ENCODE results near the gene NFIC.
A peak's percentile ranks its signal among the peaks of the same experiment; 100 is the strongest.

Gene NFIC

DNA sequence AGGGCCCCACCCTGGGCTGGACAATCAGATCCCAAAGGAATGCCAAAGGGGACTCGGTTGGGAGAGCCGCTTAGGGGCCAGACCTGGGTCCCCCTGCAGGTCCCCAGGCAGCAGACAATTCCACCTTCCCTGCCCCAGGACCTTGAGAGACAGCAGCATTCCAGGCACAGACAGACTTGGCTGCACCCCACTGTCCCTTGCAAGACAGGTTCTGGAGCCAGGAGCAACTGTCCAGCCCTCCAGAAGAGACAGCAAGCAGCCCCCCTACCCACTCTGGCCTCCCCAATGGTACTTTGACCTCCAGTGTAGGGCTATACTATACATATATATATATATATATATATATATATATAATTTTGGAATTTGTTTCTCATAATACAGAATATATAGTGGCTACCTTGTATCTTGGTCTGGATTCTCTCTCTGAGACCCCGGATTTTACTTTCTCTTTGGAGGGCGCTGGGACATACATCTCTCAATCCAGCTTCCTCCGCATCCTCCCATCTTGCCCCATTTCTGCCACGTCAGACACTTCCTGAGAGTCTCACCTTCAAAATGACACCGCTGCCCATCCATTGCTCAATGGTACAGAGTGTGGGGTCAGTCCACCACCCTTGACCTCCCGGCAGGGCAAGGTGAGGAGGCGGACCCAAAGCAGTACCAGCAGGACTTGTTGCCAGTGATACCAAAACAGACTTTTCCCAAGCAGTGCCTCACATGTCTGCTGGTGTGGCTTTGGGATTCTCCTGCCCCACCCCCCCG lies 101.2 kb downstream of the NFIC start:
- DNase-seq (ENCODE audit: low spot score), result no peak

DNA sequence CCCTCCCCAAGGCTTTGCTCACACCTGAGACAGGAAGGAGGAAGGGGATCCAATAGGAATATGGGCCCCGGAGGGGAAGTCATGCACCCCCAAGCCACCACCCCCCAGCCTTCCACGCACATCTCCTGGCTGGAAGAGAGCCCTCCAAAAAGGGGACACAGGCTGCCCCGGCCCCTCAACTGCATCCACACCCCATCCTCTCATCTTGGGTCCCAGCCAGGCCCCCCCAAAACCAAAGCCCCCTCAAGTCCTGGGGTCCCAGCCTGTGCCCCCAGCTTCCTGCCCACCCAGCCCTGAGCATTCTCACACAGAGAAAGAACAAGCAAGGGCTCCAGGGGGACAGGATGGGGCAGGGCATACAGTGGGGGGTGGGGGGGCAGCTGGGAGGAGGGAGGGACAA lies 101.8 kb downstream of the NFIC start:
- DNase-seq (ENCODE audit: low spot score), result no peak

DNA sequence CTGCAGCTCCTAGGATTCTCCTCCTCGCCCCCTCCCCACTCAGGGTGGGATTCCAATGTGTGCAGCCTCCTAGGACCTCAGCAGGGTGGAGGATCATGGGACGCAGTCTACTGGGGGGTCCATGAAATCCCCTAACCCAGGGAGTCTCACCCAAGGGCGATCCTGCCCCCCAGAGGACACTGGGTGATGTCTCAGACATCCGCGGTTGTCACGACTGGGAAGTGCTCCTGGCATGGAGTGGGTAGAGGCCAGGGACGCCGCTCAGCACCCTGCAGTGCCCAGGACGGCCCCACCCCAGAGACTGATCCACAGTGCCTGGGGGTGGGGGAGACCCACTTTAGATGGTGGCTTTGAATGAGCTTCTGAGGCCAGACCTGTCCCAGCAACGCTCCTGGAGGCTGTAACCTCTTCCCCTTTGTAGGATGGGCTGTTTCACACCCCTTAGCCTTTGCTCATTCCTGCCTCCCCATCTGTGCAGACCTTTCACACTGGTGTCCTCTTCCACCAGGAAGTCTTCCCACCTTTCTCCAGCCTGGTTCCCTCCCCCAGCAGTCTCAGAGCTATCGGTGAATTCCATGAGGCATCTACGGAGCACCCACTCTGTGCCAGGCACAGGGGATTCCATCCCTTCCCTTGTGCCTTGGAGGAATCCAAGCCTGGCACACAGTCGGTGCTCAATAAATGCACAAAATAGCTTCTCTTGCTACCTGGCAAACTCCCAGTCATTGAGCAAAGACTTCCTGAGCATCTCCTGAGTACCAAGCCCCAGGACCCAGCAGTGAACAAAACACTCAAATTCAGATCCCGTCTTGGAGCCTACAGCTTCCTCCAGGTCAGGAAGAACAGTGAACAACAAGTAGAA lies 103.5 kb downstream of the NFIC start:
- DNase-seq (ENCODE audit: low spot score), result no peak

DNA sequence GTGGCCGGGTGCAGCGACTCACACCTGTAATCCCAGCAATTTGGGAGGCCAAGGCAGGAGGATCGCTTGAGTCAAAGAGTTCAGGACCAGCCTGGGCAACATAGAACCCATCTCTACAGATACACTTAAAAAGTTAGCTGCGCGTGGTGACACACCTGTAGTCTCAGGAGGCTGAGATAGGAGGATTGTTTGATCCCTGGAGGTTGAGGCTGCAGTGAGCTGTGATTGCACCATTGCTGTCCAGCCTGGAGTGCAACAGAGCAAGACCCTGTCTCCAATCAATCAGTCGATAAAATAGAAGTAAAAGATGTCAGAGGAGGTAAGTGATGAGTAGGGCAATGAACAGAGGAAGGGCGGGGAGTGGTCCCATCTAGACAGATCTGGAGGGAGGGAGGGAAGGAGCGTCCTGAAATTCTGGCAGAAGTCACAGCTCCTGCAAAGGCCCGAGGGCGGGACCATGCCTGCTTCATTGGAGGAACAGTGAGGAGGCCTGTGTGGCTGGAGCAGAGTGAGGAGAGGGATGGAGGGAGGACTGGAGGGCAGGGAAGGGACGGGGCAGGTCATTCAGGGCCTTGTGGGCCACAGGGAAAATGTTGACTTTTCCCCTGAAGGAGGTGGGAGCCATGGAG lies 104.2 kb downstream of the NFIC start:
- DNase-seq (ENCODE audit: low spot score), result no peak

DNA sequence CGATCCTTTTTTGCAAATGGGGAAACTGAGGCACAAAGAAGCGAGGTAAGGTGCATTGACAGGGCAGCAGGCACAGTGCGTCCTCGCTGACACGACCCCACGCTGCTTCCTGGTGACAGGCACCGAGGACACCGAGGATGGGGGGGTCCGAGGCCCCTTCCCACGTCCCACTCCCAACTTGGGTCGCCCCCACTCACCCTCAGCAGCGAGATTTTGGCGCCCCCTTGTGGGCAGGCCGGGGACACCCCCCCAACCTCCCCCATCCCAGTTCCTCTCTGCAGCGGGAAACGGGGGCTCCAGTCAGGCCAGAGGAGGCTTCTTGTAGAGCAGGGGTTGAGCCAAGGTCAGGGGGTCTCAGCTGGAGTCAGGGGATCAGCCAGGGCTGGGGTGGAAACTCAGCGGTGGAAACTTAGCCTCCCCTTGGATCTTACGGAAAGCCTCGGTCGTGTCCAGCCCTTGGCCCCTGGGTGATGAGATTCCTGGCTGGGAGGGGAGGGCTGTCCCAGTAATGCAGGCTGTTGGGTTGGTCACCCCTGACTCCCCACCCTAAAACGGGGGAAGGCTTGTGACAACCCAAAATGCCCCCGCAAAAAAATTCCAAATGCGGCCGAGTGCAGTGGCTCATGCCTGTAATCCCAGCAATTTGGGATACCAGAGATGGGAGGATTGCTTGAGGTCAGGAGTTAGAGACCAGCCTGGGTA lies 105.7 kb downstream of the NFIC start:
- DNase-seq (ENCODE audit: low spot score), result no peak

DNA sequence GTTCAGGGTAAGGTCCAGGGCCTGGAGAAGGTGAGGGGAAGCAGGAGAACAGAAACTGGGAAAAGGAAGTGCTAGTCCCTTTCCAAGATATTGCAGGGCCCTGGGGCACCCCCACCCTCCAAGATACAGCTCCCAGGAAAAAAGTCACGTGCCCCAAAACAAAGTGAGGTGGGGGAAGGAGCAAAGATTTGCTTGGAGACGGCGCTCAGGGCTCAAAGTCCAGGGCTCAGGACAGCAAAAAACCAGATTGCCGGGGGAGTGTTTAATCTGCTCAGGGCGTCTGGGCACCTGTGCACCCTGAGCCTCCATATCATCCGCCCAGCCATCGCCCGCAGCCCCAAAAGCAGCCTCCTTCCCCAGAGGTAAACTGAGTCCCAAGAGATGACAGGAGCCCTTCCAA lies 107.6 kb downstream of the NFIC start:
- no peak for DNase-seq (ENCODE audit: low spot score)

DNA sequence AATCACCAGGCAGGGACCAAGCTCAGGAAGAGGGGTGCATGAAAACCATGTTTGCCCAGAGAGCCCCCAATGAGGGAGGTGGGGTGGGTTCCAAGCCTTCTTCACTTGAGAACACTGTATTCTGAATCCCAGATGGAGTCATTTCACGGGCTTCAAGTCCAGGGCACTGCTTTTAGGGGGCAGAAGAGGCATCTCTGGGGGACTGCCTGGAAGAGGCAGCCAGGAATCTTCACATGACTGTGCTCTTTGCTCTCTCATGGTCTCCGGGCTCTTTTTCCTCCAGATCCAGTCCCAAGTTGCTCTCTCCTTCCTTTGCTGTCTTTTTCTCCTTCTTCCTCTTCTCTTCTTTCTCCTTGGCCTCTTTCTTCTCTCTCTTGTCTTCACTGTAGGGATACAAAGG lies 108.2 kb downstream of the NFIC start:
- no peak for DNase-seq (ENCODE audit: low spot score)

DNA sequence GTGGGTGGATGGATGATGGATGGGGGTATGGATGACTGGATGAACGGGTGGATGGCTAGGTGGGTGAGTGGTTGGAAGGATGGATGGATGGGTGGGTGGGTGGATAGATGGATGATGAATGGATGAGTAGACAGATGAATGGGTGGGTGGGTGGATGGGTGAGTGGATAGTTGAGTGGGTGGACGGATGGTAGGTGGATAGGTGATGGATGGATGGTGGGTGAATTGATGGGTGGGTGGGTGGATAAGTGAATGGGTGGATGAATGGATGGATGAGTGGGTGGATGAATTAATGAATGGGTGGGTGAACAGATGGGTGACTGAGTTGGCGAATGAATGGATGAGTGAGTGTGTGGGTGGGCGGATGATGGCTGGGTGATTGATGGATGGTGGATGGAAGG lies 109.1 kb downstream of the NFIC start:
- DNase-seq (ENCODE audit: low spot score), result no peak

DNA sequence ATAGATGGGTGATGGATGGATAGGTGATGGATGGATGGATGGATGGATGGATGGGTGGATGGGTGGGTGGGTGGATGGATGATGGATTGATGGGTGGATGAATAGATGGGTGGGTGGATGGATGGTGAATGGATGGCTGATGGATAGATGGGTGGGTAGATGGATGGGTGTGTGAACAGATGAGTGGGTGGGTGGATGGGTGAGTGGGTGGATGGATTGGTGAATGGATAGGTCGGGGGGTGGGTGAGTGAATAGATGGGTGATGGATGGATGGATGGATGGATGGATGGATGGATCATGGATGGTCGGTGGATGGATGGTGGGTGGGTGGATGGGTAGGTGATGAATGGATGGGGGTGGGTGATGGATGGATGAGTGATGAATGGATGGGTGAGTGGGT lies 110.4 kb downstream of the NFIC start:
- no peak for DNase-seq (ENCODE audit: low spot score)

DNA sequence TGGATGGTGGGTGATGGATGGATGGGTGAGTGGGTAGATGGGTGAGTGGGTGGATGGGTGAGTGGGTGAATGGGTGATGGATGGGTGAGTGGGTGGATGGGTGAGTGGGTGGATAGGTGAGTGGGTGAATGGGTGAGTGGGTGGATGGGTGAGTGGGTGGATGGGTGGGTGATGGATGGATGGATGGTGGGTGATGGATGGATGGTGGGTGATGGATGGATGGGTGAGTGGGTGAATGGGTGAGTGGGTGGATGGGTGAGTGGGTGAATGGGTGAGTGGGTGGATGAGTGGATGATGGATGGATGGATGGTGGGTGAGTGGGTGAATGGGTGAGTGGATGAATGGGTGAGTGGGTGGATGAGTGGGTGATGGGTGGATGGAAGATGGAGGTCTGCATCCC lies 111.1 kb downstream of the NFIC start:
- DNase-seq (ENCODE audit: low spot score), result no peak

DNA sequence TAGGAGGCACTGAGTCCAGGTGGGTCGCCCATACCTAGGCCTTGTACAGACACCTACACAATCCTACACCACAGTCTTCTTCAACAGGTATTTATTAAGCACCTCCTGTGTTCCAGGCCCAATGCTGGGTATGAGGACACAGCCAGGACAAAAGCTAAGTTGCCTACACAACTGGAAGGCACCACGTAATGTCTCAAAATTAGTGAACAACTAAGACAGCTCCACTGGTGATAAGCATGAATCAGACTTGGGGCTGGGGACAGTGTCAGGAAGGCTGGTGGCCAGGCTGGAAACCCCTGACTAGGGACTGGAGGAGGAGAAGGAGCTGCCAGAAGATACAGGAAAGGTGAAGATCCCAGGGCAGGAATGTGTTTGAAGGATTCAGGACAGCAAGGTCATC lies 111.6 kb downstream of the NFIC start:
- DNase-seq (ENCODE audit: low spot score), result no peak

DNA sequence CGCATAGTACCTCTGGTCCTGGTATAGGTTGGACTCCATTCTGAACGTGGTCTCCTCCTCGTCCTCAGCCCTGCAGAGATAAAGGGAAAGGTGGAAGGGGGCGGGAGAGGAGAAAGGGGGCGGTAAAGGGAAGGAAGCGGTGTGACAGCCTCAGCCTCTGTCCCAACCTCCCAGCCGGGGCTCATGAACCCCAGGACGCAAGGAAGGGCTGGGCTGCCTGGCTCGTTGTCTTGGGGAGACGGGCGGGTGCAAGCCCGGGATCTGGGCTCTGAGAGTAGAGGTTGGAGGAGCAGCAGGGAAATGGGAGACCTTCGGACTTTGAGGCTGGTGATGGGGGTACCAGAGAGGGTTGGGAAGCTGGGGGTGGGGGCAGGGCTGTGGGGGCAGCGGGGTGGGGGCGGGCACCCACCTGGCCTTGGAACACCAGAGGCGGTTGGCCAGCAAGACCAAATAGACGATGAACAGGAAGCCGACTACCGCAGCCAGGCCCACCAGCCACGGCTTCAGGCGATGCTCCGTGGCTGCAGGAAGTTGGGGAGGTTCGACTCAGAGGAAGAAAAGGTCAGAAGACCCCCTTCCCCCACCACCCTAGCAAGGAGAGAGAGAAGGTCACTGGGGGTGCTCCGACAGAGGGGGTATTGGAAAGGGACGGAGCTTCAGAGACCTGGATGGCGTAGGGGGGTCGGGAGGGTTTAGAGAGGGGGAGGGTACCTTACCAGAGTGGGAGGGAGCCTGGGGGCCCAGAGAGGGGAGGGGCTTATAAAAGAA lies 112.2 kb downstream of the NFIC start:
- DNase-seq (ENCODE audit: low spot score), result no peak

DNA sequence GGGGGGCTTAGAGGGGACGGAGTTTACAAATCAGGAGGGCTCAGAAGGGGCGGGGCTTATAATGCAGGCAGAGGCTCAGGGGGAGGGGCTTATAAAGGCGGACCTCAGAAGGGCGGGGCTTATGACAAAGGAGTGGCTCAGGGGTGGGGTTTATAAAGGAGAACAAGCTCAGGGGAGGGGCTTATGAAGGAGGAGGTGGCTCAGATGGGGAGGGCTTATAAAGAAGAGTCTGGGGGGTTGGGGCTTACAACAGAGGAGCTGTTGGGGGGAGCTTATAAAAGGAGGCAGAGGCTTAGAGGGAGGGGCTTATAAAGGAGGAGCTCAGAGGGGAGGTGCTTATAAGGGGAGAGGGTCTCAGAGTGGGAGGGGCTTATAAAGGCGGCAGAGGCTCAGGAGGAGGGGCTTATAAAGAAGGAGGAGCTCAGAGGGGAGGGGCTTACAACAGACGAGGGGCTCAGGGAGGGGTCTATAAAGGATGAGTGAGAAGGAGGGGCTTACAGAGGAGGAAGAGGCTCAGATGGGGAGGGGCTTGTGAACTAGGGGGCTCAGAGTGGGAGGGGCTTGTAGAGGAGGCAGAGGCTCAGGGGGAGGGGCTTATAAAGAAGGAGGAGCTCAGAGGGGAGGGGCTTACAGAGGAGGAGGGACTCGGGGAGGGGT lies 112.9 kb downstream of the NFIC start:
- DNase-seq (ENCODE audit: low spot score), result peak; percentile 79

DNA sequence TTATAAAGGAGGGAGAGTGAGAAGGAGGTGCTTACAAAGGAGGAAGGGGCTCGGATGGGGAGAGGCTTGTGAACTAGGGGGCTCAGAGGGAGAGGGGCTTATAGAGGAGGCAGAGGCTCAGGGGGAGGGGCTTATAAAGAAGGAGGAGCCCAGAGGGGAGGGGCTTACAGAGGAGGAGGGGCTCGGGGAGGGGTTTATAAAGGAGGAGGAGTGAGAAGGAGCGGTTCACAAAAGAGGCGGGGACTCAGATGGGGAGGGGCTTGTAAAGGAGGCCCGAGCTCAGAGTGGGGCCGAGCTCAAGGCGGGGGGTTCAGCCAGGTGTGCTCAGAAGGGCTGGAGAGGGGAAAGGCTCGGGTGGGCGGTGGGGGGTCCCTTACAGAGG lies 113.4 kb downstream of the NFIC start:
- peak; percentile 61 for DNase-seq (ENCODE audit: low spot score)

DNA sequence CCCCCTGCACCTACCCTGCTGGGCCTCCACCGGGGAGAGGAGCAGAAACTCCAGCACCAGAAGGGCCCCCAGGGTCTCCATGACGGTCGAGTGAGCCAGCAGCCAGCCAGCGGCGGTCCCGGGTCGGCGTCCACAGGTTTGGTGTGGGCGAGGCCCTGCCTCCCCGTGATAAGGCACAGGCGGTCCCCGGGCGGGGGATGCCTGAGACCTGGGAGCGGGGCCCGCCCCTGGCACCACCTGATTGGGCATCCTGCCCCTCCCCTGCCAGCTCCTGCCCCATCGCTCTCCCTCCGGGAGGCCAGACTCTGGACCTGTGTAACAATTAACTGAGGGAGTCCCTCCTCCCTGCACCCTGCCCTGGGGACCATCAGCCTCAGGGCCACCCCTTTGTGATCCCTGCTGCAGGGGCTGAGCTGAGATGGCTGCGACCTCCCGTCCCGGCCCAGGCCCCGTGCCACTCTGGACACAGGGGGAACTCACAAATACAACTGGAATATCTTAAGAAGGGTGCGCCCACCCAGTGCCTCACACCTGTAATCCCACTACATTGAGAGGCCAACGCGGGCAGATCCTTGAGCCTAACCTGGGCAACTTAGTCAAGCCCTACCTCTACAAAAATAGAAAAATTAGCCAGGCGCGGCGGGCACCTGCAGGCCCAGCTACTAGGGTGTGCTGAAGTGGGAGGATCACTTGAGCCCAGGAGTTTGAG lies 114.2 kb downstream of the NFIC start, which contains the start of gene SMIM24:
SMIM24 (minus strand) TSS at position 143 of the 709 bp plus-strand sequence; CDS start at position 81, 62 bp downstream.
- DNase-seq (ENCODE audit: low spot score), result no peak

DNA sequence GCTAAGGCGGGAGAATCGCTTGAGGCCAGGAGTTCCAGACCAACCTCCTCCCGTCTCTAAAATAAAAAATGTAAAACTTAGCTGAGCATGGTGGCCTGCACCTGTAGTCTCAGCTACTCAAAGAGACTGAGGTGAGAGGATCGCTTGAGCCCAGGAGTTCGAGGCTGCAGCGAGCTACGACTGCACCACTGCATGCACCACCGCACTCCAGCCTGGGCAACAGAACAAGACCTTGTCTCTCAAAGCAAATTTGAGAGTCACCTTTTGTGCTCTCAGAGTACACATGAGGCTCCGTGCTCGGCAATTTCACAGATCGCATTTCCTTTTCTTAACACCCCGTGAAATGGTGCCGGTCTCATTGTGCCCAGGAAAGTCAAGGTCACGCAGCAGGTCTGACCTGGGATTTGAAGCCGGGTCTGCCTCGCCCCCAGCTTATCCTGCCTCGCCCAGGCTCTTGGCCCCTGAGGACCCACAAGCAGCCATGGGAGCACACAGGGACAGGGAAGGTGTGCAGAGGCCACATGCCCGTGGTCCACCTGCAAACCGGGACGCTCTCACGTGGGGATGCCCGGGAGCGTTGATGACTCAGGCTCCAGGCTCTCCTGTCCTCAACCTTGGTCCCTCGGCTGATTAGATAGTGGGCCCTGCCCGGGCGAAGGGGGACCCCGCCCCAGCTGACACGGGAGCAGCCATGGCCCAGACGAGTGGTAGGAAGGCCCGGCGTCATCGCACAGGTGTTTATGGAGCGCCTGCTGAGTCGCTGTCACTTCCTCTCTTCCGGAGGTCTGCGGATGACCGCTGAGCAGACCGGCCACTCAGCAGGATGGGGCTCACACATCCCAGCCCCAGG lies 115.1 kb downstream of the NFIC start:
- no peak for DNase-seq (ENCODE audit: low spot score)

DNA sequence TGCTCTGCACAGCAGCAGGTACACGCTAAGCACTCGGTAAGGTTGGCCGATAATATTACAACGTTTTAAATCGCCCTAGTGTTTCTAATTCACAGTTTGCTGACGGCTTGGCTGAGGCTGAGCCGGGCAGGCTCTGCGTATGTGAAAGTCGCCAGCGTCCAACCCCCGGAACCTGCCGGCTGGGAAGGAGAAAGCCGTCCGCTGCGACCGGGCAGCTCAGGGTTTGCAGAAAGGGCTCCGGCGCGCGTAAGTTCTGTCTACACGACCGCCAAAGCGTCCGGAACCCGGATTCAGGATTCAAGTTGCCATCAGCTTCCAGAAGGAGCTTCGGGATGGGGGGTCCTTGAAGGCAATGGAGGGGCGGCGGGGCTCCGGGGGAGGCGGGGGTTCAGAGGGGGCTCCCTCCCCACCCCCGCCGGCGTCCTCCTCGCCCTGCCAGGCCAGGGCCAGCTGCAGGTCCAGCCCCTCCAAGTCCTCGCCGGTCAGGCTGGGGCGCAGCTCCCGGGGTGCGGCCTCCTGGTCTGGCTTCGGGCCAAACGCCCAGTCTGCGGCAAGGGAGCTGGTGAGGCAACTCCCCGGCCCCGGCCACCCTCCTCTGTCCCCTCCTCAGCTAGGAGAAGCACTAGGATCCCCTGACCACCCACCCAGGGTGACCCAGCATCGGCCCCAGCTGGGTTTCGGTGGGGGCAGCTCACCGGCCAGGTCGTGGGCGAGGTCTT lies 116.3 kb downstream of the NFIC start:
- DNase-seq (ENCODE audit: low spot score), result no peak

DNA sequence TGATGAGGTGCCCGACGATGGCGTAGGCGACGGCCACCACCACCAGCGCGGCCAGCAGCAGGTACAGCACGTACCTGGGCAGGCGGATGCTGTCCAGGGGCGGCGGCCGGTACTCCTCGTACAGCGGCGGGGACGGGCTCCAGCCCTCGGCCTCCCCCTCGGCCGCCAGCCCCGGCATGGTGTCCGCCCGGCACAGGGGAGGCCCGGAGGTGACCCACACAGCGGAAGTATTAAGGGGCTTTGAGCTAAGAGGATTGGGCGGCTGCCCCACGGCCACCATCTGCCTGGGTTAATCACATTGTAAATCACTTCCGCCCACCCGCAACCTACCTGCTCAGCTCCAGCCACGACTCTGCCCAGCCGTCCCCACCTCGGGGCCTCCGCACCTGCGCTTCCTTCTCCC lies 116.8 kb downstream of the NFIC start, which contains the start of gene SMIM44:
SMIM44 (minus strand) TSS at position 216 of the 403 bp plus-strand sequence; CDS start at position 178, 38 bp downstream.
- DNase-seq (ENCODE audit: low spot score), result no peak

All from COLO829 (cell line).